GM12878 (cell line): Measurements from ENCODE around the gene PHF1.

Source experiments
- CTCF ChIP-seq, 3 experiments: IDR thresholded peaks in 2 of 3; conservative IDR thresholded peaks in 1 of 3; 2 replicates each; pipeline ENCODE4 v1.5.1; 2011; ENCODE audit warnings: low read depth in 3 of 3, low read length in 3 of 3, mild to moderate bottlenecking in 3 of 3, control low read depth in 2 of 3, moderate library complexity in 2 of 3, inconsistent platforms in 1 of 3, mixed read lengths in 1 of 3; ENCODE audit not compliant: control insufficient read depth in 2 of 3, insufficient read depth in 1 of 3; ENCODE audit errors: extremely low read depth in 1 of 3
- POLR2A ChIP-seq: IDR thresholded peaks from 2 replicates; pipeline ENCODE4 v1.6.1; 2011; ENCODE audit warnings: low read depth, mild to moderate bottlenecking, low read length
- RCOR1 ChIP-seq: conservative IDR thresholded peaks from 2 replicates; pipeline ENCODE4 v1.6.1; 2012; ENCODE audit warnings: low read depth, low read length, improper control_type of control experiment
- SREBF2 ChIP-seq: IDR thresholded peaks from 2 replicates; pipeline ENCODE4 v1.6.1; 2012; ENCODE audit warnings: mild to moderate bottlenecking, low read length

GRCh38 chr6:33377171-33377570 is 33.6 kb upstream of the PHF1 start:
- TF ChIP-seq CTCF (IDR thresholded peaks at IDR 0.05 in 2 of 3, conservative IDR thresholded peaks at IDR 0.05 in 1 of 3; ENCODE audit: control insufficient read depth in 2 of 3, extremely low read depth in 1 of 3, insufficient read depth in 1 of 3, low read depth in 3 of 3, low read length in 3 of 3) (no peak), RCOR1 (no peak), SREBF2 (no peak), POLR2A (no peak)
